Body of pancreas (tissue), 4 donors: ENCODE measurements around the gene SERF2.

Source experiments
- POLR2A ChIP-seq, 3 donors: fragments of 450-650 bp; IDR thresholded peaks; one replicate each; pipeline ENCODE4 v1.6.1; 2016; ENCODE audit warnings: antibody characterized with exemption in 3 of 3, mild to moderate bottlenecking in 2 of 3
- TF ChIP-seq, protein P1 (sequence below), 7 experiments: fragments of 450-650 bp in 4 of 7; fragments of 200-600 bp in 3 of 7; sonication (generic) in 3 of 7; IDR thresholded peaks; one replicate each; pipeline ENCODE4 v1.5.1; 2016 to 2019; ENCODE audit warnings: antibody characterized with exemption in 7 of 7

DNA sequence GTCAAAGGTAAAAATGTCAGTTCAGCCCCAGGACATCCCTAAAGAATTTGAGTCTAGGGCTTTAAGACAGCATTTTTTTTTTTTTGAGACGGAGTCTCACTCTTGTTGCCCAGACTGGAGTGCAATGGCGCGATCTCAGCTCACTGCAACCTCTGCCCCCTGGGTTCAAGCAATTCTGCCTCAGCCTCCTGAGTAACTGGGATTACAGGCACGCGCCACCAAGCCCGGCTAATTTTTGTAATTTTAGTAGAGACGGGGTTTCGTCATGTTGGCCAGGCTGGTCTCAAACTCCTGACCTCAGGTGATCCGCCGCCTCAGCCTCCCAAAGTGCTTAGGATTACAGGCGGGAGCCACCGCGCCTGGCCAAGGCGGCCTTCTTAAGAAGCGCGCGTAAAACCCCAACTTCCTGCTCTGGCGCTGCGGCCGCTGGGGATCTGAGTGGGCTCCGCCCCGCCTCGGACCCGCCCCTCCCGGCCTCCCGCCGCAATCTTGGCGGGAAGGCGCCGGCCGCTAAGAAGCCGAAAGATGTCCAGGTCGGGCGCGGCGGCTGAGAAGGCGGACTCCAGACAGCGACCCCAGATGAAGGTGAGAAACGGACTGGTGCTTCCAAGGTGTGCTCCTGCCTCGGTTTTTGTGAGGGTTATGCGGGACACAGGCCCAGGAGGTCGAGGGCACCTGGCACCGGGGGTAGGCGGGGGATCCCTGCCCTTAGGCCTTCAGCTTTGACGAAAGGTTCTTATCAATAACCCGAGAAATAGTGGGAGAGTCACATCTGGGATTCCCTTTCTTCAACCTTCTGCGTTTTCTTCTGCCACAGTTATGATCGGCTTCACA is 34.6 kb downstream of the SERF2 start, which contains the start of gene WDR76:
- TF ChIP-seq, protein P1, sequence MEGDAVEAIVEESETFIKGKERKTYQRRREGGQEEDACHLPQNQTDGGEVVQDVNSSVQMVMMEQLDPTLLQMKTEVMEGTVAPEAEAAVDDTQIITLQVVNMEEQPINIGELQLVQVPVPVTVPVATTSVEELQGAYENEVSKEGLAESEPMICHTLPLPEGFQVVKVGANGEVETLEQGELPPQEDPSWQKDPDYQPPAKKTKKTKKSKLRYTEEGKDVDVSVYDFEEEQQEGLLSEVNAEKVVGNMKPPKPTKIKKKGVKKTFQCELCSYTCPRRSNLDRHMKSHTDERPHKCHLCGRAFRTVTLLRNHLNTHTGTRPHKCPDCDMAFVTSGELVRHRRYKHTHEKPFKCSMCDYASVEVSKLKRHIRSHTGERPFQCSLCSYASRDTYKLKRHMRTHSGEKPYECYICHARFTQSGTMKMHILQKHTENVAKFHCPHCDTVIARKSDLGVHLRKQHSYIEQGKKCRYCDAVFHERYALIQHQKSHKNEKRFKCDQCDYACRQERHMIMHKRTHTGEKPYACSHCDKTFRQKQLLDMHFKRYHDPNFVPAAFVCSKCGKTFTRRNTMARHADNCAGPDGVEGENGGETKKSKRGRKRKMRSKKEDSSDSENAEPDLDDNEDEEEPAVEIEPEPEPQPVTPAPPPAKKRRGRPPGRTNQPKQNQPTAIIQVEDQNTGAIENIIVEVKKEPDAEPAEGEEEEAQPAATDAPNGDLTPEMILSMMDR (IDR thresholded peaks at IDR 0.05), result peak in 1 of 7 experiments; percentile 6
- TF ChIP-seq POLR2A (IDR thresholded peaks at IDR 0.05), result peak in 2 of 3 donors; percentile 60 to 71
